IMR-90 (cell line): ENCODE measurements around the gene CFAP299. TPM values are rescaled to one million over a fixed set of nuclear protein-coding genes. Genes with fewer than 3 reads are reported as not detected.

Experiments used
- ATAC-seq: fragments of 200-7000 bp; cut with Tn5 transposase; 2 replicates; pipeline ENCODE4 v1.9.1; 2020; ENCODE audit warnings: low read depth, mild to moderate bottlenecking, moderate library complexity
- BruUV-seq: library from RNA; stranded (reverse); fragments of 400-500 nt; replicated peaks from 2 replicates; lab custom pipeline; 2021; lab: Mats Ljungman, UMichigan
- CTCF ChIA-PET: fragments of 300-600 bp; formaldehyde crosslinking; extraction: SDS; loops from one replicate; lab custom pipeline; 2021; ENCODE audit warnings: antibody characterized with exemption; lab: Yijun Ruan, JAX
- POLR2A ChIA-PET: fragments of 300-600 bp; sonication (Branson Sonifier 250); formaldehyde crosslinking; loops from one replicate; lab custom pipeline; 2022; ENCODE audit warnings: antibody characterized with exemption; ENCODE audit not compliant: unreplicated experiment; lab: Charles Lee
- DNase-seq: peaks from one replicate; pipeline ENCODE4 v3.0.0; 2013
- H2AFZ ChIP-seq: replicated peaks from 2 replicates; pipeline ENCODE3; 2013; ENCODE audit warnings: low read length, mild to moderate bottlenecking; ENCODE audit not compliant: poor library complexity
- H2AK5ac ChIP-seq: 2 replicates; pipeline ENCODE4 v1.6.1; 2013; ENCODE audit warnings: low read depth, low read length, inconsistent platforms
- H2AK9ac ChIP-seq: replicated peaks from 2 replicates; pipeline ENCODE3; 2013; ENCODE audit warnings: mild to moderate bottlenecking, low read depth, low read length, moderate library complexity; ENCODE audit not compliant: poor library complexity
- H2BK120ac ChIP-seq: 2 replicates; pipeline ENCODE4 v1.6.1; 2013; ENCODE audit warnings: low read depth, low read length, inconsistent platforms
- H2BK15ac ChIP-seq: 3 replicates; pipeline ENCODE4 v1.6.1; 2013; ENCODE audit warnings: low read depth, low read length, inconsistent platforms
- H2BK20ac ChIP-seq: 2 replicates; pipeline ENCODE4 v1.6.1; 2013; ENCODE audit warnings: low read depth, mild to moderate bottlenecking, inconsistent platforms, low read length, moderate library complexity
- H2BK5ac ChIP-seq: 2 replicates; pipeline ENCODE4 v1.6.1; 2013; ENCODE audit warnings: mild to moderate bottlenecking, low read depth, low read length, inconsistent platforms; ENCODE audit not compliant: poor library complexity, severe bottlenecking
- H3K14ac ChIP-seq: replicated peaks from 2 replicates; pipeline ENCODE4 v1.6.1; 2013; ENCODE audit warnings: low read depth, low read length, inconsistent platforms
- H3K18ac ChIP-seq: 2 replicates; pipeline ENCODE4 v1.6.1; 2013; ENCODE audit warnings: low read depth, low read length, control low read depth
- H3K23ac ChIP-seq: 2 replicates; pipeline ENCODE4 v1.6.1; 2013; ENCODE audit warnings: low read depth, low read length, inconsistent platforms
- H3K27ac ChIP-seq: 2 replicates; pipeline ENCODE4 v1.5.1; 2013; ENCODE audit warnings: mild to moderate bottlenecking, control low read depth, low read length; ENCODE audit not compliant: insufficient read depth
- H3K27me3 ChIP-seq: 2 replicates; pipeline ENCODE4 v1.6.1; 2013; ENCODE audit warnings: low read length; ENCODE audit not compliant: control insufficient read depth, insufficient read depth
- H3K36me3 ChIP-seq: 2 replicates; pipeline ENCODE4 v1.6.1; 2013; ENCODE audit warnings: low read length, mixed read lengths; ENCODE audit not compliant: control insufficient read depth, insufficient read depth
- H3K4ac ChIP-seq: 2 replicates; pipeline ENCODE4 v1.6.1; 2013; ENCODE audit warnings: low read depth, low read length, inconsistent platforms
- H3K4me1 ChIP-seq: 2 replicates; pipeline ENCODE4 v1.6.1; 2013; ENCODE audit warnings: low read length, mixed read lengths; ENCODE audit not compliant: control insufficient read depth, insufficient read depth
- H3K4me2 ChIP-seq: 2 replicates; pipeline ENCODE4 v1.6.1; 2013; ENCODE audit warnings: low read depth, mild to moderate bottlenecking, control low read depth, low read length, moderate library complexity
- H3K4me3 ChIP-seq: 2 replicates; pipeline ENCODE4 v1.5.1; 2013; ENCODE audit warnings: low read depth, mild to moderate bottlenecking, control low read depth, low read length, moderate library complexity; ENCODE audit not compliant: insufficient read depth
- H3K56ac ChIP-seq: 2 replicates; pipeline ENCODE4 v1.6.1; 2013; ENCODE audit warnings: low read length, inconsistent platforms; ENCODE audit not compliant: insufficient read depth; ENCODE audit errors: extremely low read depth
- H3K79me1 ChIP-seq, 2 experiments: 2 replicates each; pipeline ENCODE4 v1.6.1; 2013; ENCODE audit warnings: low read length in 2 of 2, inconsistent platforms in 1 of 2, low read depth in 1 of 2
- H3K9ac ChIP-seq: 2 replicates; pipeline ENCODE4 v1.6.1; 2013; ENCODE audit warnings: low read depth, low read length, control low read depth
- H3K9me1 ChIP-seq: 2 replicates; pipeline ENCODE4 v1.6.1; 2013; ENCODE audit warnings: low read length, inconsistent platforms; ENCODE audit not compliant: insufficient read depth
- H3K9me3 ChIP-seq: 2 replicates; pipeline ENCODE4 v1.6.1; 2013; ENCODE audit warnings: low read length; ENCODE audit not compliant: control insufficient read depth, insufficient read depth
- H4K20me1 ChIP-seq: 2 replicates; pipeline ENCODE4 v1.6.1; 2013; ENCODE audit warnings: low read length, inconsistent platforms; ENCODE audit not compliant: insufficient read depth
- H4K5ac ChIP-seq: 2 replicates; pipeline ENCODE4 v1.6.1; 2013; ENCODE audit warnings: mild to moderate bottlenecking, low read depth, low read length, control low read depth
- H4K8ac ChIP-seq, 2 experiments: 2 replicates each; pipeline ENCODE4 v1.6.1; 2013; ENCODE audit warnings: low read depth in 2 of 2, low read length in 2 of 2, control low read depth in 1 of 2, inconsistent platforms in 1 of 2
- H4K91ac ChIP-seq: 2 replicates; pipeline ENCODE4 v1.6.1; 2013; ENCODE audit warnings: low read depth, low read length, inconsistent platforms; ENCODE audit not compliant: insufficient read depth
- BHLHE40 ChIP-seq: fragments of 150-350 bp; IDR thresholded peaks from 2 replicates; pipeline ENCODE4 v1.6.1; 2016; ENCODE audit warnings: mild to moderate bottlenecking, low read depth, low read length
- CHD1 ChIP-seq: IDR thresholded peaks from 2 replicates; pipeline ENCODE4 v1.6.1; 2012; ENCODE audit warnings: low read depth, low read length, improper control_type of control experiment
- NFE2L2 ChIP-seq: fragments of 150-350 bp; IDR thresholded peaks from 2 replicates; pipeline ENCODE4 v1.6.1; 2016; ENCODE audit warnings: low read depth, mild to moderate bottlenecking, low read length
- WGBS, 2 experiments: methylation state at CpG; one replicate each; pipeline versions ENCODE4 v1.1.5 to v1.1.7; 2013; ENCODE audit warnings: missing lambda C conversion rate in 2 of 2; ENCODE audit not compliant: insufficient read length in 1 of 2; ENCODE audit errors: extremely low coverage in 2 of 2; 5-methylcytosine and 5-hydroxymethylcytosine counted together
- dilution Hi-C: fragments of 300-500 bp; cut with HindIII; formaldehyde crosslinking; loops from one replicate; pipeline ENCODE4 v1.14.3; 2018; ENCODE audit warnings: low sequenced_read_pairs; ENCODE audit not compliant: unreplicated experiment
- in situ Hi-C: fragments of 300-500 bp; cut with MboI; formaldehyde crosslinking; loops from 3 replicates; pipeline ENCODE4 v1.14.3; 2019; ENCODE audit warnings: low sequenced_read_pairs, inconsistent platforms, mixed read lengths
- intact Hi-C: fragments of 100-400 bp; cut with micrococcal nuclease; formaldehyde crosslinking; loops from 2 replicates; pipeline ENCODE4 v1.10.0; 2022
- polyA plus RNA-seq, 3 experiments: library from polyadenylated mRNA; depleted of rRNA; stranded (reverse); fragments of >200 nt; gene quantifications; 2 replicates each; pipeline ENCODE4 v1.2.3, GENCODE V29; 2012; ENCODE audit warnings: low replicate concordance in 1 of 3
- total RNA-seq: library from RNA; depleted of rRNA; stranded (reverse); fragments of >200 nt; gene quantifications from 2 replicates; pipeline ENCODE4 v1.2.3, GENCODE V29; 2012

CFAP299 gene
- total and polyA plus RNA-seq, 2 of the 4 experiments (the other 2 are of a cell fraction) = 1.0 to 1.1 TPM

GRCh38 chr4:80390178-80390577 lies 54.6 kb downstream of the CFAP299 start:
- Histone ChIP-seq H2BK15ac (no peak overlapping the region), H4K8ac (no peak overlapping the region), H3K9me3 (0 out of 2 replicates have a peak, but pooled peaks cover 2% of the 10 kb centered on the region), H3K4ac (no peak overlapping the region), H2BK20ac (no peak overlapping the region), H3K9ac (no peak overlapping the region), H3K79me1 (peaks cover 0 to 7% of the 10 kb centered on the region in 2 experiments; a peak in 1 of 4 replicates), H4K20me1 (no peaks in the 10 kb centered on the region; the same call in 1 of the 2 replicates), H3K4me1 (no peaks in the 10 kb centered on the region; the same call in 1 of the 2 replicates), H3K14ac (no peak overlapping the region), H3K36me3 (no peaks in the 10 kb centered on the region), H3K27me3 (no peaks in the 10 kb centered on the region), H2BK5ac (no peak overlapping the region), H3K56ac (no peak overlapping the region), H3K27ac (no peak overlapping the region), H3K23ac (no peak overlapping the region), H4K5ac (no peak overlapping the region), H3K4me2 (no peak overlapping the region), H2AK9ac (no peak overlapping the region), H3K4me3 (no peak overlapping the region), H2AFZ (no peak overlapping the region), H2BK120ac (no peak overlapping the region), H2AK5ac (no peak overlapping the region), H4K91ac (no peak overlapping the region), H3K9me1 (peaks cover 2% of the 10 kb centered on the region; the same call in 1 of the 2 replicates), H3K18ac (no peak overlapping the region)
- dilution Hi-C loops (no loop called here), intact Hi-C loops (no loop called here), in situ Hi-C loops (no loop called here)
- WGBS, 2 experiments = no CpG with 5 or more reads among the region's 2 CpGs
- ChIA-PET POLR2A (no interaction called here), CTCF (interaction anchor here (0.6 kb wide), 1 partner anchor 1176 kb away, joined by 3 read pairs; no protein-coding TSS in a partner anchor)
- TF ChIP-seq CHD1 = no peak
- TF ChIP-seq NFE2L2 = no peak
- TF ChIP-seq BHLHE40 = no peak
- no TSS peak for BruUV-seq
- ATAC-seq (no peak), DNase-seq (no peak)
